PFSK-1 (cell line): Measurements from ENCODE around the gene CDKL5.

ENCODE experiments used
- FOXP2 ChIP-seq: optimal IDR thresholded peaks from 2 replicates; pipeline ENCODE3; 2011; ENCODE audit warnings: borderline replicate concordance, control low read depth, inconsistent platforms; ENCODE audit not compliant: insufficient read depth; ENCODE audit errors: extremely low read length, extremely low read depth
- POLR2AphosphoS5 ChIP-seq: IDR thresholded peaks from 2 replicates; pipeline ENCODE4 v1.6.1; 2012; ENCODE audit warnings: low read depth, mild to moderate bottlenecking, control low read depth, low read length, moderate library complexity
- REST ChIP-seq, 2 experiments: IDR thresholded peaks; 2 replicates each; pipeline versions ENCODE4 v1.6.1 to v1.8.0; 2011 to 2012; ENCODE audit warnings: low read depth in 2 of 2, low read length in 2 of 2, control low read depth in 1 of 2, inconsistent platforms in 1 of 2, mild to moderate bottlenecking in 1 of 2, moderate library complexity in 1 of 2; ENCODE audit not compliant: insufficient read depth in 1 of 2
- SIN3A ChIP-seq: IDR thresholded peaks from 2 replicates; pipeline ENCODE4 v1.6.1; 2012; ENCODE audit warnings: mild to moderate bottlenecking, low read length, moderate library complexity, borderline replicate concordance; ENCODE audit not compliant: insufficient read depth
- TAF1 ChIP-seq: IDR thresholded peaks from 2 replicates; pipeline ENCODE4 v1.6.1; 2012; ENCODE audit warnings: low read length, control low read depth, borderline replicate concordance; ENCODE audit not compliant: insufficient read depth

The CDKL5 gene

DNA sequence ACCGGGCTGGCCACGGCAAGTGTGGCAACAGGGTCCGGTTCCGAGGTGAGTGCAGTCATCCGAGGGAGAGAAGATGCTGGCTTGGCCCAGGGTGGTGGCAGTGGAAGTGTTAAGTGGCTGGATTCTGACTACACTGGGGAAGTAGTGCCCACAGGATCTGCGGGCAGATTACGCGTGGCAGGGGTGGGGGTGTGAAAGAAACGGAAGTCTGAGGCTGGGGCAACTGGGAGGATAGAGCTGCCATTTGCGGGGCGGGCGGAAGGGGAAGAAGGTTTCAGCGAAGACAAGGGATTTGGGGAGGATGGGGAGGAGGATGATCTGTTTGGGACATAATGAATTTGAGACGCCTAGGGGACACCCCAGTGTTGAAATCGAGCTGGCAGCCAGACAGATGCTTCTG is 241.2 kb downstream of the CDKL5 start:
- TF ChIP-seq REST (IDR thresholded peaks at IDR 0.05; ENCODE audit: insufficient read depth in 1 of 2, low read depth in 2 of 2, low read length in 2 of 2) (no peak), FOXP2 (no peak), POLR2AphosphoS5 (no peak), SIN3A (no peak), TAF1 (no peak)

DNA sequence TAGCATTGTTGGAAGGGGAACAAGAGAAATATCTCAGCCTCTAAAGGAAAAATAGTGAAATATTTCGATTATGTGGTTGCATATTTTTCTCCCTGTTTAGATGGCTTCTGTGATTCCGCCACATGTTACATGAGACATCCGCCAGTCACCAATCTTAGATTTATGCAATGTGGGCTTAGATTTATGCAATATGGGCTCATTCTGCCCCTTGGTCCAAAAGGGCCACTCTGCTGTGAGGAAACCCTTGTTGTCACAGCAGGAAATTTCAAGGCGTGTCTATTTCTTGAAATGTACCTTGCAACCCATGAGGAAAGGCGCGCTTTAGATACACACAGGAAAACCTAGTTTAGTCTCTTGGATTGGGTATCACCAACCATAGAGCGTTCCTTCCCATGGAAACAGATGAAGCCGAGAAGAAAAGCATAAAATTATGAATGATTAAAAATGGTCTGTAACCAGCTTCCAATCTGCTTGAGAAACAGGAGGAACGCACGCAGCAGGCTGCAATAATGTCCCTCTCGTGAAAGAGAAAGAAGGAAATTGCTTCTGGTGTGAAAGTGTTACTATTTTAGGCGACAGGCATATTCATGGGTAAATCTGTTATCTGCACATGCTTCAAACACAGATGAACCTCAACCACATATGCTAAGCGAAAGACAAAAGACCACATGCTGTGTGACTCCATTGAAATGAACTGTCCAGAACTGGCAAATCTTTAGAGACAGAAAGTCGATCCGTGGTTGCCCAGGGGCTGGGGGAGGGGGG is 242.8 kb downstream of the CDKL5 start:
- no peak for TF ChIP-seq POLR2AphosphoS5
- TF ChIP-seq TAF1, result no peak
- TF ChIP-seq REST (IDR thresholded peaks at IDR 0.05; ENCODE audit: insufficient read depth in 1 of 2, low read depth in 2 of 2, low read length in 2 of 2), result no peak
- no peak for TF ChIP-seq SIN3A
- TF ChIP-seq FOXP2, result no peak

DNA sequence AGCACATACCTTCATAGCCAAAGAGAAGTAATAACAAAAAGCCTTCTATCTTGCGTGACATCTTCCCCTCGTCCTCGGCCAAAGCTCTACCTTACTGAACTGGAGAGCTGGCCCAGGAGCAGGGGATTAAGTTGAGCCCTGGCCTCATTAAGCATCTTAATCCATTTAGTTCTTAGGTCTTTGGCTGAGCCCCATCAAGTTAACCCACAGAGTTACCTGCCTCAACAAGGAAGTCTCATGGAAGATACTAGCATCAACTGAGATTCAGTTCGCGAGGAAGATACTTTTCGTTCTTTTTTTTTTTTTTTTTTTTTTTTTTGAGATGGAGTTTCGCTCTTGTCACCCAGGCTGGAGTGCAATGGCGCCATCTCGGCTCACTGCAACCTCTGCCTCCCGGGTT is 246.6 kb downstream of the CDKL5 start, which contains the start of gene RS1:
Gene RS1, minus strand, starts transcription at position 101 of the 400 bp plus-strand sequence. Its CDS starts 40 bp downstream, at position 61.
- no peak for TF ChIP-seq SIN3A
- TF ChIP-seq POLR2AphosphoS5, result no peak
- TF ChIP-seq FOXP2, result no peak
- TF ChIP-seq REST (IDR thresholded peaks at IDR 0.05; ENCODE audit: insufficient read depth in 1 of 2, low read depth in 2 of 2, low read length in 2 of 2), result no peak
- no peak for TF ChIP-seq TAF1

GRCh38 chrX:18674417-18674787 is 249.0 kb downstream of the CDKL5 start:
- TF ChIP-seq SIN3A (no peak), TAF1 (no peak), REST (IDR thresholded peaks at IDR 0.05; ENCODE audit: insufficient read depth in 1 of 2, low read depth in 2 of 2, low read length in 2 of 2) (no peak), FOXP2 (no peak), POLR2AphosphoS5 (no peak)
